ENCODE measurements around the gene DAG1.

DNA sequence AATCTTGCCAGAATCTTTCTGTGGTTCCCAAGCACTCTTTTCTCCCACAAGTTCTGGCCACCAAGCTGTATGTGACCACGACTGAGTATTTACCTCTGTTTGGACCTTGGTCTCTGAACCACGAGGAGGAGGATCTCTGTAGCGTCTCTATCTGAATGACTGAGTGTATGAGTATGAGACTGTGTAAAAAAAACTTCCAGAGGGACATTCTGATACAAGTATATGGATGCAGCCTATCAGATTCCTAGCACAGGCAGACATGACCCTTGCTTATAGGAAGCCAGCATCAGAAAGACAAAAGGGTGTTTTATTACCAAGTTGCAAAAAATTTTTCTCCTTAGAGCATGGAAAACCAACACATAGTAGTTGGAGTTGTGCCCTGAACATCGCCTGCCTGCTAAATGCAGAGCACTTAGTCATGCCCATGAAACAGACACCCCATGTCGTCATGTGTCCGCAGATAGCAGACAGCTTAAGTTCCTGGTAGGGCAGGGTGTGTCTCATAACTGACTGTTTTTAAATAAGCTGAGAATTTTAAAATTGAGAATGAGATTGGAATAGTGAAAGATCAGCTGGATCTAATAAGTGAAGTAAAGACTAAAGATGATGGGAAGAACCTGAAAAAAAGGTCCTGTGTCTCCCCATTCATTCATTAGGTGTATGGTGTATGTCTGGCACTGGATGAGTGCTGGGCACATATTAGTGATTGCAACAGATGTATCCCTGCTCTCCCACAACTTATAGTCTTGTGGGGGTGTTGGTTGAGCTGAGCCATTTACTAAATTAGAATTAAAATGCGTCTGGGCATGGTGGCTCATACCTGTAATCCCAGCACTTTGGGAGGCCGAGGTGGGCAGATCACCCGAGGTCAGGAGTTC, 30.9 kb downstream of the DAG1 start:
- TF ChIP-seq, protein P1, sequence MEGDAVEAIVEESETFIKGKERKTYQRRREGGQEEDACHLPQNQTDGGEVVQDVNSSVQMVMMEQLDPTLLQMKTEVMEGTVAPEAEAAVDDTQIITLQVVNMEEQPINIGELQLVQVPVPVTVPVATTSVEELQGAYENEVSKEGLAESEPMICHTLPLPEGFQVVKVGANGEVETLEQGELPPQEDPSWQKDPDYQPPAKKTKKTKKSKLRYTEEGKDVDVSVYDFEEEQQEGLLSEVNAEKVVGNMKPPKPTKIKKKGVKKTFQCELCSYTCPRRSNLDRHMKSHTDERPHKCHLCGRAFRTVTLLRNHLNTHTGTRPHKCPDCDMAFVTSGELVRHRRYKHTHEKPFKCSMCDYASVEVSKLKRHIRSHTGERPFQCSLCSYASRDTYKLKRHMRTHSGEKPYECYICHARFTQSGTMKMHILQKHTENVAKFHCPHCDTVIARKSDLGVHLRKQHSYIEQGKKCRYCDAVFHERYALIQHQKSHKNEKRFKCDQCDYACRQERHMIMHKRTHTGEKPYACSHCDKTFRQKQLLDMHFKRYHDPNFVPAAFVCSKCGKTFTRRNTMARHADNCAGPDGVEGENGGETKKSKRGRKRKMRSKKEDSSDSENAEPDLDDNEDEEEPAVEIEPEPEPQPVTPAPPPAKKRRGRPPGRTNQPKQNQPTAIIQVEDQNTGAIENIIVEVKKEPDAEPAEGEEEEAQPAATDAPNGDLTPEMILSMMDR (IDR thresholded peaks at IDR 0.05) = no peak
- TF ChIP-seq POLR2A (IDR thresholded peaks at IDR 0.05) = no peak
